IMR-90 (cell line): ENCODE data around the gene ITM2B. TPM values are rescaled to one million over a fixed set of nuclear protein-coding genes. Genes with fewer than 3 reads are reported as not detected.
A peak's percentile ranks its signal among the peaks of the same experiment; 100 is the strongest.

Experiments
- ATAC-seq: fragments of 200-7000 bp; cut with Tn5 transposase; 2 replicates; pipeline ENCODE4 v1.9.1; 2020; ENCODE audit warnings: low read depth, mild to moderate bottlenecking, moderate library complexity
- BruUV-seq: library from RNA; stranded (reverse); fragments of 400-500 nt; replicated peaks from 2 replicates; lab custom pipeline; 2021; lab: Mats Ljungman, UMichigan
- CTCF ChIA-PET: fragments of 300-600 bp; formaldehyde crosslinking; extraction: SDS; loops from one replicate; lab custom pipeline; 2021; ENCODE audit warnings: antibody characterized with exemption; lab: Yijun Ruan, JAX
- POLR2A ChIA-PET: fragments of 300-600 bp; sonication (Branson Sonifier 250); formaldehyde crosslinking; loops from one replicate; lab custom pipeline; 2022; ENCODE audit warnings: antibody characterized with exemption; ENCODE audit not compliant: unreplicated experiment; lab: Charles Lee
- DNase-seq: peaks from one replicate; pipeline ENCODE4 v3.0.0; 2013
- H2AFZ ChIP-seq: replicated peaks from 2 replicates; pipeline ENCODE3; 2013; ENCODE audit warnings: low read length, mild to moderate bottlenecking; ENCODE audit not compliant: poor library complexity
- H2AK5ac ChIP-seq: 2 replicates; pipeline ENCODE4 v1.6.1; 2013; ENCODE audit warnings: low read depth, low read length, inconsistent platforms
- H2AK9ac ChIP-seq: replicated peaks from 2 replicates; pipeline ENCODE3; 2013; ENCODE audit warnings: mild to moderate bottlenecking, low read depth, low read length, moderate library complexity; ENCODE audit not compliant: poor library complexity
- H2BK120ac ChIP-seq: 2 replicates; pipeline ENCODE4 v1.6.1; 2013; ENCODE audit warnings: low read depth, low read length, inconsistent platforms
- H2BK15ac ChIP-seq: 3 replicates; pipeline ENCODE4 v1.6.1; 2013; ENCODE audit warnings: low read depth, low read length, inconsistent platforms
- H2BK20ac ChIP-seq: 2 replicates; pipeline ENCODE4 v1.6.1; 2013; ENCODE audit warnings: low read depth, mild to moderate bottlenecking, inconsistent platforms, low read length, moderate library complexity
- H2BK5ac ChIP-seq: 2 replicates; pipeline ENCODE4 v1.6.1; 2013; ENCODE audit warnings: mild to moderate bottlenecking, low read depth, low read length, inconsistent platforms; ENCODE audit not compliant: poor library complexity, severe bottlenecking
- H3K14ac ChIP-seq: replicated peaks from 2 replicates; pipeline ENCODE4 v1.6.1; 2013; ENCODE audit warnings: low read depth, low read length, inconsistent platforms
- H3K18ac ChIP-seq: 2 replicates; pipeline ENCODE4 v1.6.1; 2013; ENCODE audit warnings: low read depth, low read length, control low read depth
- H3K23ac ChIP-seq: 2 replicates; pipeline ENCODE4 v1.6.1; 2013; ENCODE audit warnings: low read depth, low read length, inconsistent platforms
- H3K27ac ChIP-seq: 2 replicates; pipeline ENCODE4 v1.5.1; 2013; ENCODE audit warnings: mild to moderate bottlenecking, control low read depth, low read length; ENCODE audit not compliant: insufficient read depth
- H3K27me3 ChIP-seq: 2 replicates; pipeline ENCODE4 v1.6.1; 2013; ENCODE audit warnings: low read length; ENCODE audit not compliant: control insufficient read depth, insufficient read depth
- H3K36me3 ChIP-seq: 2 replicates; pipeline ENCODE4 v1.6.1; 2013; ENCODE audit warnings: low read length, mixed read lengths; ENCODE audit not compliant: control insufficient read depth, insufficient read depth
- H3K4ac ChIP-seq: 2 replicates; pipeline ENCODE4 v1.6.1; 2013; ENCODE audit warnings: low read depth, low read length, inconsistent platforms
- H3K4me1 ChIP-seq: 2 replicates; pipeline ENCODE4 v1.6.1; 2013; ENCODE audit warnings: low read length, mixed read lengths; ENCODE audit not compliant: control insufficient read depth, insufficient read depth
- H3K4me2 ChIP-seq: 2 replicates; pipeline ENCODE4 v1.6.1; 2013; ENCODE audit warnings: low read depth, mild to moderate bottlenecking, control low read depth, low read length, moderate library complexity
- H3K4me3 ChIP-seq: 2 replicates; pipeline ENCODE4 v1.5.1; 2013; ENCODE audit warnings: low read depth, mild to moderate bottlenecking, control low read depth, low read length, moderate library complexity; ENCODE audit not compliant: insufficient read depth
- H3K56ac ChIP-seq: 2 replicates; pipeline ENCODE4 v1.6.1; 2013; ENCODE audit warnings: low read length, inconsistent platforms; ENCODE audit not compliant: insufficient read depth; ENCODE audit errors: extremely low read depth
- H3K79me1 ChIP-seq, 2 experiments: 2 replicates each; pipeline ENCODE4 v1.6.1; 2013; ENCODE audit warnings: low read length in 2 of 2, inconsistent platforms in 1 of 2, low read depth in 1 of 2
- H3K9ac ChIP-seq: 2 replicates; pipeline ENCODE4 v1.6.1; 2013; ENCODE audit warnings: low read depth, low read length, control low read depth
- H3K9me1 ChIP-seq: 2 replicates; pipeline ENCODE4 v1.6.1; 2013; ENCODE audit warnings: low read length, inconsistent platforms; ENCODE audit not compliant: insufficient read depth
- H3K9me3 ChIP-seq: 2 replicates; pipeline ENCODE4 v1.6.1; 2013; ENCODE audit warnings: low read length; ENCODE audit not compliant: control insufficient read depth, insufficient read depth
- H4K20me1 ChIP-seq: 2 replicates; pipeline ENCODE4 v1.6.1; 2013; ENCODE audit warnings: low read length, inconsistent platforms; ENCODE audit not compliant: insufficient read depth
- H4K5ac ChIP-seq: 2 replicates; pipeline ENCODE4 v1.6.1; 2013; ENCODE audit warnings: mild to moderate bottlenecking, low read depth, low read length, control low read depth
- H4K8ac ChIP-seq, 2 experiments: 2 replicates each; pipeline ENCODE4 v1.6.1; 2013; ENCODE audit warnings: low read depth in 2 of 2, low read length in 2 of 2, control low read depth in 1 of 2, inconsistent platforms in 1 of 2
- H4K91ac ChIP-seq: 2 replicates; pipeline ENCODE4 v1.6.1; 2013; ENCODE audit warnings: low read depth, low read length, inconsistent platforms; ENCODE audit not compliant: insufficient read depth
- BHLHE40 ChIP-seq: fragments of 150-350 bp; IDR thresholded peaks from 2 replicates; pipeline ENCODE4 v1.6.1; 2016; ENCODE audit warnings: mild to moderate bottlenecking, low read depth, low read length
- CEBPB ChIP-seq: IDR thresholded peaks from 2 replicates; pipeline ENCODE4 v1.6.1; 2012; ENCODE audit warnings: low read depth, low read length, improper control_type of control experiment
- CTCF ChIP-seq: conservative IDR thresholded peaks from 2 replicates; pipeline ENCODE4 v1.5.1; 2012; ENCODE audit warnings: mild to moderate bottlenecking, low read depth, low read length, improper control_type of control experiment
- FOS ChIP-seq: fragments of 150-350 bp; IDR thresholded peaks from 2 replicates; pipeline ENCODE4 v1.6.1; 2016; ENCODE audit warnings: low read depth, low read length
- MAFK ChIP-seq: IDR thresholded peaks from 2 replicates; pipeline ENCODE4 v1.6.1; 2012; ENCODE audit warnings: low read depth, low read length, improper control_type of control experiment
- MAZ ChIP-seq: IDR thresholded peaks from 2 replicates; pipeline ENCODE4 v1.6.1; 2012; ENCODE audit warnings: low read depth, mild to moderate bottlenecking, low read length, improper control_type of control experiment, moderate library complexity, borderline replicate concordance
- MXI1 ChIP-seq: IDR thresholded peaks from 2 replicates; pipeline ENCODE4 v1.6.1; 2012; ENCODE audit warnings: low read depth, mild to moderate bottlenecking, low read length, moderate library complexity, borderline replicate concordance
- POLR2A ChIP-seq: IDR thresholded peaks from 2 replicates; pipeline ENCODE4 v1.6.1; 2012; ENCODE audit warnings: mild to moderate bottlenecking, low read depth, low read length
- RAD21 ChIP-seq: IDR thresholded peaks from 2 replicates; pipeline ENCODE4 v1.6.1; 2012; ENCODE audit warnings: low read length, improper control_type of control experiment
- RFX5 ChIP-seq: IDR thresholded peaks from 2 replicates; pipeline ENCODE4 v1.8.0; 2012; ENCODE audit warnings: low read depth, mild to moderate bottlenecking, low read length, moderate library complexity
- USF2 ChIP-seq: fragments of 150-350 bp; IDR thresholded peaks from 2 replicates; pipeline ENCODE4 v1.6.1; 2017; ENCODE audit warnings: mild to moderate bottlenecking, antibody characterized with exemption, low read length, low read depth
- WGBS, 2 experiments: methylation state at CpG; one replicate each; pipeline versions ENCODE4 v1.1.5 to v1.1.7; 2013; ENCODE audit warnings: missing lambda C conversion rate in 2 of 2; ENCODE audit not compliant: insufficient read length in 1 of 2; ENCODE audit errors: extremely low coverage in 2 of 2; 5-methylcytosine and 5-hydroxymethylcytosine counted together
- dilution Hi-C: fragments of 300-500 bp; cut with HindIII; formaldehyde crosslinking; loops from one replicate; pipeline ENCODE4 v1.14.3; 2018; ENCODE audit warnings: low sequenced_read_pairs; ENCODE audit not compliant: unreplicated experiment
- in situ Hi-C: fragments of 300-500 bp; cut with MboI; formaldehyde crosslinking; loops from 3 replicates; pipeline ENCODE4 v1.14.3; 2019; ENCODE audit warnings: low sequenced_read_pairs, inconsistent platforms, mixed read lengths
- intact Hi-C: fragments of 100-400 bp; cut with micrococcal nuclease; formaldehyde crosslinking; loops from 2 replicates; pipeline ENCODE4 v1.10.0; 2022
- polyA plus RNA-seq, 3 experiments: library from polyadenylated mRNA; depleted of rRNA; stranded (reverse); fragments of >200 nt; gene quantifications; 2 replicates each; pipeline ENCODE4 v1.2.3, GENCODE V29; 2012; ENCODE audit warnings: low replicate concordance in 1 of 3
- total RNA-seq: library from RNA; depleted of rRNA; stranded (reverse); fragments of >200 nt; gene quantifications from 2 replicates; pipeline ENCODE4 v1.2.3, GENCODE V29; 2012

The ITM2B gene
- total and polyA plus RNA-seq, 2 of the 4 experiments (the other 2 are of a cell fraction) = 51.1 to 158 TPM

- H3K27ac ChIP-seq = no peak overlapping the region
- POLR2A ChIA-PET = no interaction called here
Observed at GRCh38 chr13:48251611-48252081, 18.6 kb downstream of the ITM2B start.

More at GRCh38 chr13:48251611-48252081, 18.6 kb downstream of the ITM2B start:
- H3K4me1 ChIP-seq = peaks cover 4% of the 10 kb centered on the region; the same call in 1 of the 2 replicates
- H3K23ac ChIP-seq = no peak overlapping the region
- DNase-seq (peak; percentile 58), ATAC-seq (peak; percentile 80)
- H4K8ac ChIP-seq = no peak overlapping the region
- H3K4ac ChIP-seq = no peak overlapping the region
- in situ Hi-C loops = no loop called here
- H2BK5ac ChIP-seq = no peak overlapping the region
- no peak overlapping the region for H2AFZ ChIP-seq
- H4K20me1 ChIP-seq = peaks cover 5% of the 10 kb centered on the region
- TF ChIP-seq FOS = no peak
- TF ChIP-seq RAD21 = no peak
- no peak for TF ChIP-seq CTCF
- no peak for TF ChIP-seq CEBPB
- TF ChIP-seq POLR2A = no peak
- TF ChIP-seq BHLHE40 = no peak
- TF ChIP-seq MAZ = no peak
- TF ChIP-seq MAFK = no peak
- no peak for TF ChIP-seq MXI1
- no peak for TF ChIP-seq RFX5
- TF ChIP-seq USF2 = no peak
- peak overlapping the region; percentile 30 for H3K4me2 ChIP-seq
- no TSS peak for BruUV-seq
- CTCF ChIA-PET = no interaction called here
- H3K18ac ChIP-seq = no peak overlapping the region
- no peak overlapping the region for H4K91ac ChIP-seq
- H3K14ac ChIP-seq = no peak overlapping the region
- no peak overlapping the region for H3K9ac ChIP-seq
- dilution Hi-C loops = no loop called here
- no peak overlapping the region for H2AK5ac ChIP-seq
- WGBS, 2 experiments = 20% methylated on average over 1 of the region's 3 CpGs; no CpG with 5 or more reads in 1 of the 2 experiments
- no peak overlapping the region for H2BK15ac ChIP-seq
- H3K9me3 ChIP-seq = no peaks in the 10 kb centered on the region
- no peak overlapping the region for H4K5ac ChIP-seq
- no peak overlapping the region for H2BK20ac ChIP-seq
- H3K79me1 ChIP-seq = peaks cover 25 to 33% of the 10 kb centered on the region in 2 experiments
- H3K36me3 ChIP-seq = peaks cover 13% of the 10 kb centered on the region
- no peak overlapping the region for H3K4me3 ChIP-seq
- no peaks in the 10 kb centered on the region for H3K27me3 ChIP-seq
- peaks cover 3% of the 10 kb centered on the region; the same call in 1 of the 2 replicates for H3K9me1 ChIP-seq
- no peak overlapping the region for H3K56ac ChIP-seq
- H2AK9ac ChIP-seq = no peak overlapping the region
- no peak overlapping the region for H2BK120ac ChIP-seq
- intact Hi-C loops = no loop called here
